Eye (tissue), 1 donor: ENCODE measurements around the gene ARHGAP31.
"Not testable (repeated sequence)": the region's sequence is repeated elsewhere in the genome, so short reads cannot be mapped to it uniquely, and the experiment has no call there.

Source experiments
- DNase-seq: peaks from one replicate; pipeline ENCODE4 v3.0.0-alpha.2; 2015

The ARHGAP31 gene

GRCh38 chr3:119295816-119296726 lies 1.9 kb downstream of the ARHGAP31 start:
- DNase-seq = peak; percentile 67

GRCh38 chr3:119296727-119297122 lies 2.5 kb downstream of the ARHGAP31 start:
- no peak for DNase-seq

GRCh38 chr3:119297169-119297568 lies 3.0 kb downstream of the ARHGAP31 start:
- DNase-seq = no peak

DNA sequence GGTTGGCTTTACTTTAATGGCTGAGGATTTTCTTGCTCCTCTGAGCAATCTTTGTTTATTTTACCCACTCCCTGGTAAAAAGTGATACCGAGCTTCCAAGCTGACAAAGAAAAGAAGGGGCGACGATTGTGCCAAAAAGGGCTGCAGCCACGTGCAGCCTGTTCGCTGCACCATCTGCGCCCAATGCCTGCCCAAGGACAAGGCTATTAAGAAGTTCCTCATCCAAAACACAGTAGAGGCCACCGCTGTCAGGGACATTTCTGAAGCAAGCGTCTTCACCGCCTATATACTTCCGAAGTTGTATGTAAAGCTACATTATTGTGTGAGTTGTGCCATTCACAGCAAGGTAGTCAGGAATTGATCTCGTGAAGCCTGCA lies 4.4 kb downstream of the ARHGAP31 start:
- no peak for DNase-seq

GRCh38 chr3:119300991-119301391 lies 6.8 kb downstream of the ARHGAP31 start:
- no peak for DNase-seq

DNA sequence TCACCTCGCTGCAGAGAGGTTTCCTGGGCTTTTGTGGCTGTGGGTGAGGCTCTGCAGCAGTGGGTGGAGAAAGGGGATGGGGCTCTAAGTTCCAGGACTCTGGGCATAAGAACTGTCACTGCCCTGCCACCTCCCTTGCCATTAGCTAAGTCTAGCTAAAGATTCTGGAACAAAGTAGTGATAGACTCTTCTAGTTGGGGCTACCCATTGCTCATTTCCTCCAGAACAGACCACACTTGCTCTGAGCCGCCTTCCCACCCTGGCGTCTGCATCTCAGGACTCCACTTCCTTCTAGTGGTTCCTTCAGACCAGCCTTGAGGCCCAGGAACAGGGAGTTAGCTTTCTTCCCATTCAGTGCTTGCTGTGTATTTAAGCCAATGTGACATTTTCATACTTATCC lies 7.5 kb downstream of the ARHGAP31 start:
- no peak for DNase-seq

- DNase-seq = no peak
Observed at GRCh38 chr3:119302697-119303551, 8.7 kb downstream of the ARHGAP31 start.

DNA sequence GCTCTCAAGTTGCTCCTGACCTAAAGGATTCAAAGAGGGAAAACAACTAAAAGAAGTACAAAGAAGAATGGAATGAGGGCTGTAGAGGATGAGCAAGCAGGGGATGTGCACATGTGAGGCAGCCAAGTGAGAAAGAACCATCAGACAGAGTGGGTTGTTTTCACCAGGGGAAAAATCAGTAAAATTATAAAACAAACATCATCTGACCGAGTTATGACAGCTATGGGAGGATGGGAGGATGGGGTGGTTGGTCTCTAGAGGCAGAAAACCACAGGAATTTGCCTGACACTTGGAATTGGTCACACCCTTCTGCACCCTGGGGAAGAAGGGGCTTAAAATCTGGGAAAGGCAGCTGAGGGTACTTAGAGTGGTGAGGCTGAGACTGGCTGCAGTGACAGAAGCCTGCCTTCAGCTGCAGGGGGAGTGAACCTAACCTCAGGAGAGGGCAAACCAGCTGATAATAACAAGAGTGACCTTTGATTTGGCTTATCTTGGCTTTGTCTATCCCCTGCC lies 10.1 kb downstream of the ARHGAP31 start:
- DNase-seq = no peak

- no peak for DNase-seq
Observed at GRCh38 chr3:119305286-119305685, 11.1 kb downstream of the ARHGAP31 start.

GRCh38 chr3:119306378-119306777 lies 12.2 kb downstream of the ARHGAP31 start:
- not testable (repeated sequence) for DNase-seq

DNA sequence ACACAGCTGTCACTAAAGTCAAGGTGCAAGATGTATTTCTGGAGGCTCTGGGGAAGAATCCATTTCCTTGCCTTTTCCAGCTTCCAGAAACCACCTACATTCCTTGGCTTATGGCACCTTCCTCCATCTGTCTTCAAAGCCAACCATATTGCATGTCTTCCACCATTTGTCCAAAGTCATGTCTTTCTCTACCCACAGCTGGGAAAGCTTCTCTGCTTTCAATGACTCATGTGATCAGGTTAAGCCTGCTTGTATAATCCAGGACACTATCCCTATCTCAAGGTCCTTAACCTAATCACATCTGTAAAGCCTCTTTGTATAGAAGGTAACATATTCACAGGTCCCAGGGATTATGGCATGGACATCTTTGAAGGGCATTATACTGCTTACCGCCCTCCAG lies 14.2 kb downstream of the ARHGAP31 start:
- no peak for DNase-seq

- DNase-seq = no peak
Observed at GRCh38 chr3:119309591-119309990, 15.4 kb downstream of the ARHGAP31 start.

DNA sequence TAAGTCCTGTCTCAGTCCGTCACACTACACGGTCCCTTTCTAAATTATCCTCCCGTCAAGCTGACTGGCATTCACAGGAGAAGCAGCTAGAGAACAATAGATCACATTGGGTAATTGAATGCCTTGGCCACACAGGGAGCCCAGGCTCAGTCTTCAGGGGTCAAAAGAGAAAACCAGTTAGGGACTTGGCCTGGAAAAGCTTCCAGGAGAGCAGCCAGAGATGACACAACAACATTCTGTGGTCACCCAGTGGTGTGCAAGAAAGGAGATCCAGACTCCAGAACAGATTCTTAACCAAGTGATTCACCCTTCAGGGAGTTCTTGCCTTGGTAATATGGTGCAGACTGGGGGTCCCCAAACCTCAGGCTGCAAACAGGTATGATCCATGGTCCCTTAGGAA lies 15.9 kb downstream of the ARHGAP31 start:
- peak; percentile 76 for DNase-seq

- no peak for DNase-seq
Observed at GRCh38 chr3:119311081-119311925, 17.1 kb downstream of the ARHGAP31 start.

GRCh38 chr3:119313461-119313860 lies 19.3 kb downstream of the ARHGAP31 start:
- no peak for DNase-seq

GRCh38 chr3:119314821-119315220 lies 20.6 kb downstream of the ARHGAP31 start:
- DNase-seq = no peak

DNA sequence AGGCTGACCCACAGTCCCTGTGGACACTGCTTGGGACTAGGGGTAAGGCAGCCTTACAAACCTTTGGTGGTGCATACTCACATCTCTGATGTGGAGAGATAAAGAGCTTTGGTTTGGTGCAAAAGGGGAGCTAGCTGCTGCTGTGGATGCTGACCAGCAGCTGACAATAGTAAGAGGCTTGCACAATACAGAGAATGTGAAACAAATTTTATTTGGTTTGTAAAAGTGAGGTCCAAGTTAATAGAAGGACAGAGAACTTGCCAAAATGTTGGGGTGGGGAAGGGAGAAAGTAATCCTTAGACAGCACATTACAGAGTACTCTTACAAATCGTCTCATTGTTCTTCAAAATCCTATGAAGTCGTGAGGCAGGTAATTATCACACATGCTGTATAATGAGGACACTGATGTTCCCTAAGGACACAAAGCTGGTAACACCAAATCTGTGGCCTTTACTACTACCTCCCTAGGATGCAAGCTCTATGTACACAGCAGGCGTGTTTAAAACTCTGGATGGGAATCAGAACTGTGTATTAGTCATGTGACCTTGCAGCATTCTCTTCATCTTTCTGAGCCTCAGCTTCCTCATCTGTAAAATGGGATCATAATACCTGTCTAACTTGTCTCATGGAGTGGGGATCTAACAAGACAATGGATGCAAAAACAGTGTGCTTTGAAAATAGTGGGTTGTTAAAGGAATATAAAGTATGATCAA lies 21.6 kb downstream of the ARHGAP31 start:
- no peak for DNase-seq

GRCh38 chr3:119316313-119316670 lies 22.1 kb downstream of the ARHGAP31 start:
- no peak for DNase-seq

DNA sequence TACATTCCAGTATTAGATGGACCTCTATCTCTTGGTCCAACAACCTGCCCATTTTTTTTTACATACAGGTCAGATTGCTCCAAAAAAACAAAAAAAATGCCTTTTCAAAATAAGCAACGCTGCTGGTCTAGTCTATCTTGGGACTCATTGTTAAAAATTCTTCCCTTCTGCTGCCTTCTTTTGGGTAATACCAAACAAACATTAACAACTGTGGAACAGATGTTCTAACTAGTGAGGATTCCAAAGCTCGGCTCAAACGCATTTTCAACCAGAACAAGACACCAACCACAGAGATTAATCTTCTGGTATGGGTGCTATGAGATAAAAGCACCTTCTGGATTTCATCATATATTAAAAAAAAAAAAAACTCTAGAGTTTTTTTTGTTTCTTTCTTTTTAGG lies 24.7 kb downstream of the ARHGAP31 start:
- DNase-seq = no peak

- no peak for DNase-seq
Observed at GRCh38 chr3:119319311-119319710, 25.1 kb downstream of the ARHGAP31 start.

DNA sequence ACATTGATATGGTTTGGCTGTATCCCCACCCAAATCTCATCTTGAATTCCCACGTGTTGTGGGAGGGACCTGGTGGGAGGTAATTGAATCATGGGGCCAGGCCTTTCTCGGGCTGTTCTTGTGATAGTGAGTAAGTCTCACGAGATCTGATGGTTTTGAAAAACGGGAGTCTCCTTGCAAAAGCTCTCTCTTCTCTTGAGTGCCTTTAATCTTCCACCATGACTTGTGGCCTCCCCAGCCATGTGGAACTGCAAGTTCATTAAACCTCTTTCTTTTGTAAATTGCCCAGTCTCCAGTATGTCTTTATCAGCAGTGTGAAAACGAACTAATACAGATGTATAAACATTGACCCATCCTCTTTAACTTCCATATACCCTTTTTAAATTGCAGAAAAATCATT lies 26.6 kb downstream of the ARHGAP31 start:
- DNase-seq = not testable (repeated sequence)
